COLO668 (cell line): ENCODE results near the gene CD47.

Experiments
- DNase-seq: peaks from one replicate; lab custom pipeline; 2025; ENCODE audit not compliant: unreplicated experiment; lab: John Stamatoyannopoulos, UW

CD47 gene

DNA sequence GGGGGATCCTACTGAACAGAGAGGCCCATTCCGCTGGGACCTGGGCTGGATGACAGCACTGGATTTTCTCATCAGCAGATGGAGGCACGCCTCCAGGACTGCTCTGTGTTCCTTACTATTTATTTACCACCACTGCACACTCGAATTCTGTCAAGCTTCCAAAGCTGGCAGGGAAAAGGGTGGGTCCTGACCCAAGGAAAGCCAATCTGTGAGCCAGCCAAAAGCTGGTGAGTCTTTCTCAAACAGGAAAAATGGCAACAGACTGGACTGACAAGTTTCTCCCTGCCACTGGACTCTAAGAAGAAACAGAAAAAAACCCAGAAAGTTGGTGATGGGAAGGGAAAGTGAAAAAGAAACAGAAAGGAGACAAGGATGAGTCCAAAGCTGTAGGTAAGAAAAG, 37.8 kb downstream of the CD47 start:
- DNase-seq: no peak

DNA sequence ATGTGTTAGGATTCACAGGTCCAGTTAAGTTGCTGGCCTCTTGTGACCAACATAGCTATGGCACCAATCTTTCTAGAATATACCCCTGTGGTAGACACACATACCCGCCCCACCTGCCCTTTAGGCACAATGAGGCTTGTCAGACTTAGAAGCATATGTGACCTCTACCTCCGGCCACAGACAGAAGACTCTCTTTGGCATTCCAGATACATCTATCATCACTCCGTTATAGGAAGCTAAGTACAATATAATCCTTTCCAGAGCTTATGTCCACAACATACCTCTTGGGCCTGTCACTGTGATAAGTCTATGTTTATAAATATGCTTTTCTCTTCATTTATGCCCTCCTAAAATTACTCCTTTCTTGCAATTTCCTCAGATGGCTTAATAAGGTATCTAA, 39.8 kb downstream of the CD47 start:
- DNase-seq: no peak

DNA sequence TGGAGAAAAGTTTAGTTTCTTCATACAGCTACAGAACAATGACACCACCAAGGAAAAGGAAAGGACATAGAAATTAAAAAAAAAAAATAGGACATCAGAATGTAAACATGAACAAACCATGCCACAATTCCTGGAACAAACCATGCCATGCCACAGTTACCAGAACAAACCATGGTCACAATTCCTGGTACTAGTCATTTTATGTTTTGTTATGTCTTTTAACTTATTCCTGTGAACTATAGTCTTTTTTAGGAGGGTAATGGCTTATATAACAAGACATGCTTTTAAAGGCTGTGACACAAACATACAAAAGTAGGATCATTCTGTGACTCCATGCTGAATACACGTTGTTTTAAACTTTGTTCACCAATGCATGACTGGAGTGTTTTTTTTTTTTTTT, 42.8 kb downstream of the CD47 start:
- no peak for DNase-seq

DNA sequence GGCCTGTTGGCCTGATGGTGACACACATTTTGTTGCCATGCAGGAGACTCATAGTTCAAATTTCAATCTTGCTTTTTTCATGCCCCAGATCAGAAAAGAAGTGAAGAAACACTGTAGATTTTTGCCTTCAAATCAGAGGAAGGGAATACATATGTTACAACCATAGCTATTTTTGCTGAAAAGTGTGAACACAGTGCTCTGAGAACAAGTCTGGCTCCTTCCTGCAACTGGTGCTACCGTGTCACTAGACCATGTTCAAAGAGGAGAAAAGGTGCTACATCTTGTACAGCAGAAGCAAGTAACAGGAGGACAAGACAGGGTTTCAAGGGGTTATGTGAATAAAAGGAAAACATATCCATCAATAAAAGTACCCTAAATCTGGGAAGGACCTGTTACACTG, 44.6 kb downstream of the CD47 start:
- DNase-seq: no peak

DNA sequence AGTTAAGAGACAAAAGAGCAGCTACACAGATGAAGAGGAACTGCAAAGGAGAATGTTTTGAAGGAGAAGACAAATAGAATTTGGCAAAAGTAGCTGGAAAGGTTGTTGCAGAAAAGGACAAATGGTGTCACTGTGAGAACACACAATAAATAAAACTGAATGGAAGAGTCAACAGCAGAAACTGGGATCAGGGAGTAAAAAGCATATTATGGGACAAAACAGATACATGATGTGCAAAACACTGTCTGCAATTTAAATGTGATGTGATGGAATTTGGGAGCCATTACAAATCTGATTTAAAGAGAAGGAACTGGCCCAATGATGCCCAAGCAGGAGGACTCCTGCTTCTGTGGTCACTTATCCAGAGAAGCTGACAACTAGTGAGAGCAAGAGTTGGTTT, 46.1 kb downstream of the CD47 start:
- DNase-seq: no peak

DNA sequence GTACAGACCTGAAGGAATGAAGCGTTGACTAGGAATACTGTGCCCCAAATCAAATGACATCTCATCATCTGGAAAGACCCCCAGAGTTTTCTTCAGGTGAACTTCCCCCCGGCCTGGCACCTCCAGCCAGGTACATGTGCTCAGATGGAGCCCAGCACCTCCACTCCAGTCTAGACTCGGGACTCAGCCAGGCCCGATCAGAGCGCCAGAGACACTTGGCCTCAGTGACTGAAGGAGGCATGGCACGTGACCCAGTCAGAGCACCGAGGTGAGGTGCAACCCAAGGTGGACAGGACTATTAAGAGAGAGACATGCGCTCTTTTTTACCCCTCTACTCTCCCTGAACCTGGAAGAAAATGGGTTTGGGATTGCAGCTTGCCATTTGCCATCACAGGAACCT, 48.5 kb downstream of the CD47 start:
- DNase-seq: no peak

DNA sequence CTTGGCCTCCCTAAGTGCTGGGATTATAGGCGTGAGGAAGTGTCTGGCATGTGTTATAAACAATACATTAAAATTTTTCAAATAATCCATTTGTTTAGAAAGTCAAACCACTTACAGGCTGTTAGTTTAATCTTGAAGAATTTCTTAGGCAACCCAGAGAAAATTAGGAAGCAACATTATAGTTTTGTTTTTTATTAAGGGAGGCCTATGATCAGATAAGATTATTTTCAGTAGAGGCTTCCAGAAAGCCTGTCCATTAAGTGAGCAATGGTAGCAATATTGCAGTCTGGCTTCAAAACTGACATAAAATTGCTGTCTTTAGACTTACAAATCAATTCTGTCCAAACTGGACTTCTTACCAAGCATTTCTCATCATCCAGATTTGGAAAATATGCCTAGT, 49.6 kb downstream of the CD47 start:
- DNase-seq: no peak

DNA sequence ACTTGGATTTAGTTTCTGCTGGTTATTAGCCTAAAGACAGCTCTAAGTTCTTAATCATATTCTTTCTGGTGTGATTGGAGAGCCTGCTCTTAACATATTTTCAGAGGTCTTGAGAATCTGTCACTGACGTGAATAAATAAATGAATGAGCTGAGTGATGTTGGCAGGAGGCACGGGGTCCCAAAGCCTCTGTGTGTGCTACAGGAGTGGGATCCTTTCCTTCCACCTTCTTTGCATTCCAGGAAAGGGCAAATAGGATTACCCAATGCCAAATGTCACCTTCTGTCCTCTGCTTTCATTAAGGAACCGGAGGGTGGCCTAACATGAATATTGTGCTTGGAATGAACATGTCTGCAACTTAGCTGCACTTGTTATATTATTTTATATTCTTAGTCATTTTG, 53.1 kb downstream of the CD47 start:
- no peak for DNase-seq

DNA sequence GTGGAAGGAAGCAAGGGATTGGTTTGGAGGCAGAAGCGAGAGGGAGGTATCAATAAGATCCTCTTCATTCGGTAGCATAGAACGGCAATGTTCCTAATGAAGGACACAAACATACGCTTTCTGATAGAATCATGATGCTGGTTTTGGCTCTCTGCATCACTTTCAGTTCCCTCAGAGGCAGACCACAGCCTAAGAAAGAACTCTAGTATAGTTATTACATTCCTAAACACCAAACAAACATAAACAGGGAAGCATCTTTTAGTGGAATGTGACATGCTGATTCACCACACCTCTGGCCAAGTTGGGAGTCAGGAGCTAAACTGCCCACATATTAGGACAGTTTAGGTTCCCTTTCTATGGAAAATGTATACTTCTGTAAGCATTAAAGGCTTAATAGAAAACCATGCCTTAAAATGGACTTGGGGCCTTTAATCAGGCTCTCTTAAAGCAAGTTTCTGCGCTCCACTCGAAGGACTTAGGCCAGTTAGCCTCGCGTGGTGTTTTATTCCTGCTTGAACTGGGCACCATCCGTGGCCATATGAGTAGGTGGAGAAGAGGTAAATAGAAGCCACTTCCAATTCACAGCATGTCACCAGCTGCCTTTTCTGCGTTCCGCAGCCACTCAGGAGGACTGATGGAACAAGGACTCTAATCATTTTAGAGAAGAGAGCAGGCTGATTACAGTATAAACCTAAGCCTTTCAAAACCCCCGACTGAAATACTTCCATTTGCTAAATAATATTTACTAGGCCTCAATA, 53.7 kb downstream of the CD47 start:
- no peak for DNase-seq

DNA sequence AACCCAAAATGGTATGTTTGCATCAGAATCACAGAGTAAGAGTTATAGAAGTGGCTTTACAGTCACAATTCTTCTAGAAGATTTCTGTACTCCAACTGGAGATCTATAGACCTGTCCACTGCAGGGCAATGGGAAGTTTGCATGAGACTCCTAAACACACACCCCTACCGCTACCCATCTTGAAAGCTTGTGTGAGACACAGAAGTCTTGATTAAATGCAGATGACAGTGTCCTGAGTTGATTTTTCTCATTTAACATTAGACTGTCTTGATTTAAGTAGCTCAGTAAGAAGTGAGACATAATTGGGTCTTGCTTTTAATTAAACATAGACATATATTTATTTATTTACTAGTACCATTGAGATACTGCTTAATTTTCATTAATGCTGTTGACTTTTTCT, 54.4 kb downstream of the CD47 start:
- no peak for DNase-seq

DNA sequence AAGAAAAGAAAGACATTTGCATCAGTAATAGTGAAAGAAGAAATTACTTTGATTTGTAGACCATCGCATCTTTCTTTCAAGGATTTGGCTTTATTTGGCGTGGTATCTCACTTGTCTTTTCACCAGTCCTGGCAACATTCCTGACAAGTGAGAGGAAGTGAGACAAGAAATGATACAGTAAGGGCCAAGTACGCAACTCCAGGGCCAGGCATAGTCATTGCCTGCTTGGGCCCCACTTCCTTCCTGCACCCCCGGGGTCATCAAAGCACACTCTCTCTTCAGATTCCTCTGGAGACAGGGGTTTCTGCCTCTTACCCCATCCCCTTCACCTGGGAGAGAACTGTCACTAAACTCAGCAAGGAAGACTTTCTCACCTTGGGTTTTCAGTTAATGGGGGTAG, 55.1 kb downstream of the CD47 start:
- DNase-seq: no peak

DNA sequence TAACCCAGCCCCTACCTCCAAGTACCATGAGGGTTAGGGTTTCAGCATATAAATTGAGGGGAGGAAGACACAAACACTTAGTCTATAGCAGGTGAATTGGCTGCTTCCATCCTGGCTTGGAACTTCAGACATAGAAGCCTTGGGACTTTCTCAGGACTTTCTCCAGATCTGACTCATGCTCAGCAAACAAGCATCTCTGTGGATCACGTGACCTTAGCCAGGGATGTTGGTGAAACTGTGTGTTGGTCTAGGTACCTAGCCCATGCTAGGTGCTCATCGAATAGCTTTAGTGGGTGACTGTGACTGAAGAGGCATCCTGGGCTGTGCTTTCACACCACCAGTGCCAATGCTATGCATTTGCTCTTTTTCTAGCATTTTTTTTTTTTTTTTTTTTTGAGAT, 58.9 kb downstream of the CD47 start:
- DNase-seq: no peak

DNA sequence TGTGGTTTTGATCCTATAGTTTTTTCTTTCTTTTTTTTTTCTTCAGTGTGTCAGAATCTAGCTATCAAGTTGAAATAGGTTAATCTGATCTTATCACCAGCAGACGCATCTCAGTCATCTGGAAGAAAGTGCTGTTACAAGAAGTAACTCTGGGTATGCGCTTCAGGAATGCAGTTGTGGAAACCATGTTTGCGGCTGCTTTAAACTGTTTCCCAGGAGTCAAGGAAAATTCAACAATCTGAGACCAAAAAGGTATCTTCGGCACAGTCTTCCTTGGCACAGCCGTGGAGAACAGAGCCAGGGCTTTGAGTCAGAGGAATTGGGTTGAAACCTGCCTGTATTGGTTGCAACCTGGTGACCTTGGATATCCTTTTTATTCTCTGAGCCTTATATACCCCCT, 59.9 kb downstream of the CD47 start:
- no peak for DNase-seq

DNA sequence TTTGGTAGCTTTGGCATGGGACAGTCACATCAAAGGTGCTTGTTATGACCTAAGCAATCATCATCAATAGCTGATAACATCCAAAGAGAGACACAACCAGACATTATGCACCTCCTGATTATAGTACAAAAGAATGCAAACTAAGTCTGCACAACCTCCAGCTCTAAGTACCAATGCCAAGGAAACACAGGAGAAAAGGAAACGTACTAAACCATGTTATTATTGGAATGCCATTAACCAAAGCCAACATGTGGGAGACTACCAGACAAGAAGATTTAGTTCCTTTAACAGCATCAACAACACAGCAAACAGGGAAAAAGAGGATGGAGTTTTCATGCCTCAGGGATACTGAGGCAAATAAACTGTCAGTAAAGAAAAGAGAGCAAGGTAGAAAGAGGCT, 61.4 kb downstream of the CD47 start:
- no peak for DNase-seq

DNA sequence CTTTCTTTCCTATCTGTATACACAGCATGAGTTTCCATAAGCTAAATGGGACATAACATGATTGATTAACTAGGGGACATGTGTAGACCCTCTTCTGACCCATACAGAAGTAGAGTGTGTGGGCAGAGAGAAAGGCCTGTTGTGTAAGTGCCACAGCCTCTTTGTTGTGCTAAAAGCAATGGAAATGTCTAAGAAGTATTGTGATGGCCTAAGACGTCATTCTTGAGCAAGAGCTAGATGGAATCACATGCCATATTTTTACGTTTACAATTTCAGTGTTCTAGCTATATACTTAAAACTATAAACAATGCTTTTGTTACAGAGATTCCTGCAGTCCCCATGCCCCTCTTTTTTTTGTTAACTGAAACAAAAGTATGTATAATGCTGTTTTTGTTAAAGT, 61.9 kb downstream of the CD47 start:
- no peak for DNase-seq

DNA sequence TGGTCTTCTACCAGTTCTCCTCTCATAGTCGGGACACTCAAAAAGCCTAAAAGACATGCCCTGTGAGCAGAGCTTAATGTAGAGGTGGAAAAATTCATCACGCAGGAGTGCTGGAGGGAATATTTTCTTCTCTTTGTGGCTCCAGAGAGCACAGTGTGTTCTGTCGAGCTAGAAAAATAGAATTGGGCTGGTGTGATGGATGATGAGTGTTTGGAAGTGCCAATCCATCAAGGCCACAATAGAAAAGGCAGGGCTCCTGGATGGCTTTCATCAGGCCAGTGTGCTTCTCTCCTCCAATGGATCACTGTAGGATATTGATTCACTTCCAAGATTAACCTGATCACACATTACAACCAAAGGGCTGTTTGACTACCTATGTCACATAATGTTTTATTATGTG, 65.7 kb downstream of the CD47 start:
- no peak for DNase-seq

DNA sequence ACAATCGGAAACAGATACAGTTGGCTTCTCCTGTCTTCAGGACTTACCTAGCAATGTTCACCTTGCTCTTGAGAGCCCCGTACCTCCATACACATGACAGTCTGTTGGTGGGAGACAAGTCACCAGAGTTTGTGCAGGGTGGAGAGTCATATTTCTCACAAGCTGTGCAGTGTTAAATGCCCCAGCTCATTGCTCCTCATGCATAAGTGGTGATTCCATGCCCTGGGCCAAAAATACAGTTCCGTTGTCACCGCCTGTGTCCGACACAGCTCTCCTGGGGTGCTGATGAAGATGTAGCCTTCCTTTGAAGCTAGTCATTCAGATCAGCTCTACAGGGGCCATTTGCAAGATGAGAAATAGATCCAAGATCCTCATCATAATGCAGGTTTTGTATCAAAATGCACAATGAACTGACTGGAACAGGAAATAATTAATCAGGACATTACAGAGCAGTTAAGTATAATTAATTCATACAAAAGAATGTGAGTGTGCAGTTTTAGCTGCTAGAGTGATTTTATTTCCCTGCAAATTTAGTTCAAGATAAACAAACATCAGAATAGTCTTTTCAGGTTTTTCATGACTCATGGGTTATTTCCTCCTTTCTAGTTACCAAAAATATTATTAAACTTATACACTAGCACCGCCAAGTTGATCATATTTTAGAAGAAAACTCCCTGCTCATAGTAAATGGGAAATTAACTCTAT, 66.5 kb downstream of the CD47 start:
- no peak for DNase-seq

DNA sequence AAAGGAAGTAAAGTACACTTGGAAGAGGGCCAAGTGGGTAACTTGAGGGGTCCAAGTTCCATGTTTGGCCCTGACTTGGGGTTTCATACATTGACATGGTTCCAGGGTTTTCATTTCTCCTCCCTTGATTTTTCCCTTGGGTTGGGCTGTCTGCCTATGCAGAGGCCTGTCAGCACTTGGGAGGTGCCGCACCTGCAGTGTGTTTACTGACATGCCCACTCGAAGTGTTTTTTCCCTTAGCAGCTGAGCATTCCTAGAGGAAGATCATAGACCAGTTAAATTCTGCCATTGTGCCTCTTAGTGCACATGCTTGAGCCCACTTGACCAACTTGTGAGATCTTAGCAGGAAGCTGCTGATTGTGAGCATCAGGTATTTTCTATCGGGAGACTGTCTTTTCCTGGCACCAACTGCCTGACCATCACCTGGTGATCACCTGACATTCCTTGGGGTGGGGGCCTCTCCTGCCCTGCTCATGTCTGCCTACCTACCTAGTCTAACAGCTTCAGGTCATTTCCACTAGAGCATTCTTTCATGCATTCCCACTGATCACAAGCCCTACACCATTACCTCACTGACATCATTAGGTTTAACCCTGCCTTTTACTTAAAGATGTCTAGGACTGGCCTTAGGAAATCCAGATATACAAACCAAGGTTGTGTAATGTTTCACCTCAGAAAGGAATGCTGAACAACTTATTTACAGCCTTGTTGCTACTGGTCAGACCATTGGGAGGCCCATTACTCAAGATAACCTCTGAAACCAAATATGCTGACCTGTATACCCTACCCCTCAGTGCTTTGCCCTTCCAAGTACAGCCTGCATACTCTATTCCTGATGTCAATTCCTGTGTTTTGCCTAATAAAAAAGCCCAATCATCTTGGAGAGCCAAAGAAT, 68.3 kb downstream of the CD47 start:
- peak; percentile 4 for DNase-seq

DNA sequence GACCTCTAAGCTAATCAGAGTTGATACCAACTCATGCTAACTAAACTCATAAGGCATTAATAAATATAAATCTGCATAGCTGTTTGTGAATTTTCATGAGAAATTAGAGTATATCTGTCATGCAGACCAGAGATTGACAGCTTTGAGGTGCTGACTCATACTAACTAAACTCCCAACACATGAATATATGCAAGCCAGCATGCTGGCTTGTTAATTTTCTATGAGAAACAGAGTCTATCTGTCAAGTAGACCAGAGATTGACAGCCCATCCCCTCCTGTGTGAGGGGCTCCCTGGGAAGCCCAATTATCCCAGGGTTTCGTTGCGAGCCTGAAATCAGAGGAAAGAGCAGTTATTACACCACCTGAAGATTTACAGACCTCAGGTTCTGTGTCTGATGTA, 69.3 kb downstream of the CD47 start:
- DNase-seq: no peak

DNA sequence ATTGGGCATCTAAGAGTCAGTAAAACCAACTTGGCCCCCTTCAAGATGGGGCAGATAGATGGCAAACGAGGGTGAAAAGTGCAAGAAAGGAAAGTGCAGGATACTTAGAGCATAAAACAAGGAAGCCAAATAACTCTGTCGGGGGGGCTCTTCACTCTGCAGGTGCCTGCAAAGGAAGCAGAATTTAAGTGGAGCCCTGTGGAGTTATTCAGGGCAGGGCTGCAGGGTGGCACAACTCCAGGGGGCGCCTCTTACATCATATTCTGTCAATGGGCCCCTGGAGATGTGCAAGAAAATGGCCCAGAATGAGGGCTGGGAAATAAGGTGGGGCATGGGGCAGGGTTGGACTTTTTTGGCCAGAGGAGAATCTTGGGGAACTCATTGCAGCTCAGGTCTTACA, 69.7 kb downstream of the CD47 start:
- no peak for DNase-seq

DNA sequence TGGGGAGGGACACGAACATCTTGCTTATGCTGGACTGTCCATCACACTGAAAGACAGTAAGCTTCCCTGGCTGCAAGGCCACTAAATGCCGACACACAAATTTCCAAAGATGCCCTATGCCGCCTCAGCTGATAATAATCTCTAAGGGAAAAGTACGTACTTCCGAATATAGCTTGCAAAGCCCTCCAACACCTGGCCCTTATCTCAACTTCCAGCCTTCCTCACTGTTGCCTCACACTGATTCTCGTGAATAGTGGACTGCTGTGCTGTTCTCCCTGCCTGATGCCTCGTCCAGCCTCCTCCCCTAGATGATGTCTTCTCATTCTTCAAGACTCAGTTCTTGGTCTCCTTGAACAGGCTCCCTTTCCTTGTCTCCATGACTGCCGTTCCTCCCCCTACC, 72.3 kb downstream of the CD47 start:
- no peak for DNase-seq

DNA sequence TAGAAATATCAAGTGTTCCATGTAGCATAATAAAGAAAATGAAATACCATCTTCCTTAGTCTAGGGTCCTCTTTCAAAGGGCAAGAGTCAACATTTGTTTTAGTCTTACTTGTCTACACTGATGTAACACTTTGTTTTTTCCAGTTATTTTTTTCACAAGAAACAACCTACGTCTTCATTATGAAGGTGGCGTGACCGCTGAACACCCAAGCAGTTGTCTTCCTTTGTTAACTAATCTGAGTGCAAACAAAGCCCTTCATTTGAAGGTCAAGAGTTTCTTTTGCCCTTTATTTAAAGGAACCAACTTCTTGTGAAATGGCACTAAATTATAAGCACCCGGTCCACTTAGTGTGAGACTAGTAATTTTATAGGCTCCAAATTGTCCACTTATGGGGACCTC, 73.2 kb downstream of the CD47 start:
- DNase-seq: no peak
